Memory B cell (primary cell): ENCODE data around the gene HSD11B1L.
A peak's percentile ranks its signal among the peaks of the same experiment; 100 is the strongest.
"Not testable (repeated sequence)": the region's sequence is repeated elsewhere in the genome, so short reads cannot be mapped to it uniquely, and the experiment has no call there.

Experiments used
- ATAC-seq: fragments of 150-1000 bp; cut with Tn5 transposase; 2 replicates; pipeline ENCODE4 v1.10.0; 2021; ENCODE audit warnings: low read depth, mild to moderate bottlenecking, moderate library complexity
- DNase-seq, 2 donors: peaks; one replicate each; pipeline ENCODE4 v3.0.0; 2022; ENCODE audit warnings: low spot score in 2 of 2
- H3K27ac Mint-ChIP-seq: one replicate; pipeline ENCODE4 v1.8.0; 2022; ENCODE audit warnings: mild to moderate bottlenecking, moderate library complexity, mixed read lengths
- H3K27me3 Mint-ChIP-seq: one replicate; pipeline ENCODE4 v1.8.0; 2022; ENCODE audit warnings: mixed read lengths
- H3K36me3 Mint-ChIP-seq: one replicate; pipeline ENCODE4 v1.8.0; 2022; ENCODE audit warnings: mild to moderate bottlenecking, mixed read lengths
- H3K4me1 Mint-ChIP-seq: one replicate; pipeline ENCODE4 v1.8.0; 2022; ENCODE audit warnings: mixed read lengths
- H3K4me3 Mint-ChIP-seq: one replicate; pipeline ENCODE4 v1.8.0; 2022; ENCODE audit warnings: mild to moderate bottlenecking, moderate library complexity, mixed read lengths
- H3K9me3 Mint-ChIP-seq: one replicate; pipeline ENCODE4 v1.8.0; 2022; ENCODE audit warnings: mixed read lengths

The HSD11B1L gene

GRCh38 chr19:5686647-5687359 lies 6.0 kb downstream of the HSD11B1L start:
- Mint-ChIP-seq H3K4me3 (peak overlapping the region; percentile 84), H3K27me3 (no peaks in the 10 kb centered on the region), H3K4me1 (peaks cover 25% of the 10 kb centered on the region), H3K27ac (peak overlapping the region; percentile 83), H3K9me3 (no peaks in the 10 kb centered on the region), H3K36me3 (peaks cover 4% of the 10 kb centered on the region)
- DNase-seq (peak; percentile 95 to 99), ATAC-seq (peak; percentile 71)

- Mint-ChIP-seq H3K4me3 (peak overlapping the region; percentile 84), H3K36me3 (peaks cover 4% of the 10 kb centered on the region), H3K9me3 (no peaks in the 10 kb centered on the region), H3K27me3 (no peaks in the 10 kb centered on the region), H3K27ac (peak overlapping the region; percentile 83), H3K4me1 (peaks cover 23% of the 10 kb centered on the region)
- ATAC-seq (no peak), DNase-seq (no peak)
Observed at GRCh38 chr19:5687360-5688198, 6.8 kb downstream of the HSD11B1L start.

- H3K36me3 Mint-ChIP-seq, H3K27ac Mint-ChIP-seq, ATAC-seq, H3K9me3 Mint-ChIP-seq, DNase-seq, H3K27me3 Mint-ChIP-seq: not testable (repeated sequence)
- Mint-ChIP-seq H3K4me1 (peaks cover 30% of the 10 kb centered on the region), H3K4me3 (peak overlapping the region; percentile 75)
Observed at GRCh38 chr19:5688262-5688881, 7.5 kb downstream of the HSD11B1L start.

- Mint-ChIP-seq H3K27ac (peak within 1 kb of the TSS; percentile 99), H3K9me3 (no peaks in the 10 kb centered on the region), H3K27me3 (no peaks in the 10 kb centered on the region), H3K36me3 (peaks cover 17% of the 10 kb centered on the region), H3K4me3 (peak within 1 kb of the TSS; percentile 94), H3K4me1 (peaks cover 30% of the 10 kb centered on the region)
- ATAC-seq (peak; percentile 53), DNase-seq (peak; percentile 100)
Observed at GRCh38 chr19:5690125-5690954, 9.5 kb downstream of the HSD11B1L start, which contains the start of gene RPL36. Gene RPL36, plus strand, starts transcription at chr19:5690295. Its CDS starts 213 bp downstream, at chr19:5690508.

GRCh38 chr19:5690955-5691821 lies 10.4 kb downstream of the HSD11B1L start:
- ATAC-seq: no peak
- DNase-seq: peak; percentile 37 to 54
- Mint-ChIP-seq H3K27me3 (no peaks in the 10 kb centered on the region), H3K36me3 (peaks cover 17% of the 10 kb centered on the region), H3K27ac (peak overlapping the region; percentile 99), H3K9me3 (no peaks in the 10 kb centered on the region), H3K4me1 (peaks cover 30% of the 10 kb centered on the region), H3K4me3 (peak overlapping the region; percentile 94)

- DNase-seq: peak; percentile 29 to 46
- Mint-ChIP-seq H3K27me3 (no peaks in the 10 kb centered on the region), H3K9me3 (no peaks in the 10 kb centered on the region), H3K4me3 (peak overlapping the region; percentile 51), H3K27ac (peak overlapping the region; percentile 47), H3K4me1 (peaks cover 27% of the 10 kb centered on the region), H3K36me3 (peaks cover 18% of the 10 kb centered on the region)
- ATAC-seq: no peak
Observed at GRCh38 chr19:5691822-5692722, 11.2 kb downstream of the HSD11B1L start.

- Mint-ChIP-seq H3K27ac (peak overlapping the region; percentile 47), H3K4me1 (peaks cover 29% of the 10 kb centered on the region), H3K36me3 (peaks cover 20% of the 10 kb centered on the region)
Observed at GRCh38 chr19:5692723-5693194, 11.9 kb downstream of the HSD11B1L start.

GRCh38 chr19:5693195-5694166 lies 12.7 kb downstream of the HSD11B1L start:
- peaks cover 20% of the 10 kb centered on the region for H3K36me3 Mint-ChIP-seq
- no peaks in the 10 kb centered on the region for H3K9me3 Mint-ChIP-seq

More at GRCh38 chr19:5692723-5693194, 11.9 kb downstream of the HSD11B1L start:
- H3K9me3 Mint-ChIP-seq: no peaks in the 10 kb centered on the region
- H3K27me3 Mint-ChIP-seq: no peaks in the 10 kb centered on the region
- DNase-seq (no peak), ATAC-seq (no peak)
- no peak overlapping the region for H3K4me3 Mint-ChIP-seq

GRCh38 chr19:5694167-5694955 lies 13.5 kb downstream of the HSD11B1L start:
- Mint-ChIP-seq H3K27ac (peak overlapping the region; percentile 20), H3K9me3 (no peaks in the 10 kb centered on the region), H3K27me3 (no peaks in the 10 kb centered on the region), H3K4me3 (no peak overlapping the region), H3K36me3 (peaks cover 25% of the 10 kb centered on the region), H3K4me1 (peaks cover 30% of the 10 kb centered on the region)
- DNase-seq (no peak), ATAC-seq (no peak)

More at GRCh38 chr19:5693195-5694166, 12.7 kb downstream of the HSD11B1L start:
- ATAC-seq (no peak), DNase-seq (no peak)
- Mint-ChIP-seq H3K4me1 (peaks cover 29% of the 10 kb centered on the region), H3K27me3 (no peaks in the 10 kb centered on the region), H3K4me3 (no peak overlapping the region), H3K27ac (peak overlapping the region; percentile 47)

GRCh38 chr19:5694956-5695648 lies 14.3 kb downstream of the HSD11B1L start:
- Mint-ChIP-seq H3K4me3 (no peak overlapping the region), H3K27me3 (no peaks in the 10 kb centered on the region), H3K4me1 (peaks cover 26% of the 10 kb centered on the region), H3K9me3 (no peaks in the 10 kb centered on the region), H3K27ac (no peak overlapping the region), H3K36me3 (peaks cover 25% of the 10 kb centered on the region)
- DNase-seq: no peak
- no peak for ATAC-seq
